Measurements from ENCODE around the gene DAZAP1. TPM values are rescaled to one million over a fixed set of nuclear protein-coding genes. Genes with fewer than 3 reads are reported as not detected.

The DAZAP1 gene
- total RNA-seq, 1 experiment from 2014 or later = 144 TPM

DNA sequence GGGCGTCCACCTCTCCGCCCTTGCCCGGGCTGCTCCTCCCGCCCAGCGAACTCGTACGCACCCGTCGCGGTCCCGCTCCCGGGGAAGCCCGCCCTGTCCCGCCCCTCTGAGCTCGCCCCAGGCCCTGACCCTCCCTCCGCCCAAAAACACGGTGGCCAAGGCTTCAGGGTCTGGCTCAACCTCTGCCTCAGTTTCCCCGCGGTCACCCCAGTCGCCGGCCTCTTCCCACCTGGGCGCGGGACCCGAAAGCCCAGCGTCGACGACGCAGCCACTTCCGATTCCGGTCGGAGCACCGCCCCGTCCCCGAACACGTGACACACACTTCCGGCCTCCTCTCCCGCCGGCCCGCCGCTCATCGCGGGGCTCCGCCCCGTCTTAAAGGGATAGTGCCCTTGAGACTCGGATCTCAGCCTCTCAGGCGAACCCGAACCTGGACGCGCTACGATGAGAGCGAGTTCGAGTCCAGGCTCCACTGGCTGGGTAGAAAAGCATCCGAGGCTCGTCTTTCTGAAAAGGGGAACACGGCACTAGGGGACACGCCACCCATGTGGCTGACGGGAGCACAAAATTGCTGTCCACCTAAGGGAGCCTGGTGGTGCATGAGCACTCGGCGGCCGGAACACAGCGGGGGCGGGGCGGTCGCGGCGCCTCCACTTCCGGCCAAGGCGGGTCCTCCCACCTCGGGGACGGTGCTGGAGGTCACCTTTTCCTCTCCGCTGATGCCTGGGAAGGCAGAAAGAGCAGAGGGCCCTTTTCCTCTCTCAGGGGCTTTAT, 71.7 kb downstream of the DAZAP1 start, which contains the start of gene C19orf25:
Gene C19orf25, minus strand, starts transcription at position 282 of the 774 bp plus-strand sequence. CDS start 312 bp downstream, outside the sequence.
- Histone ChIP-seq H3K9me2 (ENCODE audit: insufficient read depth) (no peaks in the 10 kb centered on the region), H3K4me1 (replicated peaks; ENCODE audit: insufficient read depth) (0 out of 2 replicates have a peak, but pooled peaks cover 9% of the 10 kb centered on the region), H3K27ac (no peak within 1 kb of the TSS), H3K27me3 (ENCODE audit: insufficient read depth, low read depth) (no peaks in the 10 kb centered on the region), H3K9me3 (ENCODE audit: insufficient read depth, low read depth) (no peaks in the 10 kb centered on the region), H3K36me3 (ENCODE audit: low read depth) (no peaks in the 10 kb centered on the region), H3K4me3 (peak within 1 kb of the TSS; percentile 78), H2AFZ (peak within 1 kb of the TSS; percentile 73), H3K79me2 (ENCODE audit: low read depth) (peaks cover 16% of the 10 kb centered on the region; the same call in 1 of the 2 replicates), H4K20me1 (ENCODE audit: insufficient read depth) (peaks cover 8% of the 10 kb centered on the region; the same call in 1 of the 2 replicates), H3F3A (ENCODE audit: insufficient read depth, low read depth) (peaks cover 5% of the 10 kb centered on the region; the same call in 1 of the 2 replicates), H3K4me2 (peak within 1 kb of the TSS; percentile 74)
- DNase-seq = peak; percentile 77 to 88
- intact Hi-C loops (cut with micrococcal nuclease; ENCODE audit: unreplicated experiment) = no loop called here
- BruUV-seq (replicated peaks) = no TSS peak
- ChIA-PET POLR2A (ENCODE audit: unreplicated experiment) (no interaction called here), CTCF (interaction anchor here (0.6 kb wide), 1 partner anchor 271 kb away, joined by 7 read pairs; no protein-coding TSS in a partner anchor)
- TF ChIP-seq CTCF (conservative IDR thresholded peaks at IDR 0.05) (no peak), EZH2 (IDR thresholded peaks at IDR 0.05; ENCODE audit: low read depth) (no peak)

- H3K4me3 ChIP-seq = no peak overlapping the region
- no peaks in the 10 kb centered on the region for H3K27me3 ChIP-seq (ENCODE audit: insufficient read depth, low read depth)
- ChIA-PET POLR2A (ENCODE audit: unreplicated experiment) (no interaction called here), CTCF (no interaction called here)
- TF ChIP-seq CTCF (conservative IDR thresholded peaks at IDR 0.05) (no peak), EZH2 (IDR thresholded peaks at IDR 0.05; ENCODE audit: low read depth) (no peak)
- no peaks in the 10 kb centered on the region for H3K36me3 ChIP-seq (ENCODE audit: low read depth)
- H3K27ac ChIP-seq = no peak overlapping the region
- intact Hi-C loops (cut with micrococcal nuclease; ENCODE audit: unreplicated experiment) = no loop called here
- no peak for DNase-seq
- no peaks in the 10 kb centered on the region for H3K9me3 ChIP-seq (ENCODE audit: insufficient read depth, low read depth)
- 0 out of 2 replicates have a peak, but pooled peaks cover 9% of the 10 kb centered on the region for H3K4me1 ChIP-seq (replicated peaks; ENCODE audit: insufficient read depth)
- H3K4me2 ChIP-seq = no peak overlapping the region
- BruUV-seq (replicated peaks) = no TSS peak
- peaks cover 16% of the 10 kb centered on the region; the same call in 1 of the 2 replicates for H3K79me2 ChIP-seq (ENCODE audit: low read depth)
- peaks cover 7% of the 10 kb centered on the region; the same call in 1 of the 2 replicates for H4K20me1 ChIP-seq (ENCODE audit: insufficient read depth)
- H3F3A ChIP-seq (ENCODE audit: insufficient read depth, low read depth) = peaks cover 12% of the 10 kb centered on the region; the same call in 1 of the 2 replicates
- no peak overlapping the region for H2AFZ ChIP-seq
- no peaks in the 10 kb centered on the region for H3K9me2 ChIP-seq (ENCODE audit: insufficient read depth)
Measured at GRCh38 chr19:1481224-1481892, 74.0 kb downstream of the DAZAP1 start.

GRCh38 chr19:1481893-1482360, 74.5 kb downstream of the DAZAP1 start:
- Histone ChIP-seq H3K4me3 (no peak overlapping the region), H2AFZ (no peak overlapping the region), H3K79me2 (ENCODE audit: low read depth) (peaks cover 11% of the 10 kb centered on the region; the same call in 1 of the 2 replicates), H3K27ac (no peak overlapping the region), H3K36me3 (ENCODE audit: low read depth) (no peaks in the 10 kb centered on the region), H3K9me3 (ENCODE audit: insufficient read depth, low read depth) (no peaks in the 10 kb centered on the region), H3K9me2 (ENCODE audit: insufficient read depth) (no peaks in the 10 kb centered on the region), H3K27me3 (ENCODE audit: insufficient read depth, low read depth) (no peaks in the 10 kb centered on the region), H3F3A (ENCODE audit: insufficient read depth, low read depth) (peaks cover 12% of the 10 kb centered on the region; the same call in 1 of the 2 replicates), H4K20me1 (ENCODE audit: insufficient read depth) (0 out of 2 replicates have a peak, but pooled peaks cover under 1% of the 10 kb centered on the region), H3K4me2 (no peak overlapping the region), H3K4me1 (replicated peaks; ENCODE audit: insufficient read depth) (0 out of 2 replicates have a peak, but pooled peaks cover 9% of the 10 kb centered on the region)
- ChIA-PET POLR2A (ENCODE audit: unreplicated experiment) (no interaction called here), CTCF (no interaction called here)
- no TSS peak for BruUV-seq (replicated peaks)
- no peak for TF ChIP-seq CTCF (conservative IDR thresholded peaks at IDR 0.05)
- TF ChIP-seq EZH2 (IDR thresholded peaks at IDR 0.05; ENCODE audit: low read depth) = no peak
- intact Hi-C loops (cut with micrococcal nuclease; ENCODE audit: unreplicated experiment) = no loop called here
- no peak for DNase-seq

Measured in PC-9 (cell line).